BE2C (cell line): ENCODE data around the gene PODXL2.
A peak's percentile ranks its signal among the peaks of the same experiment; 100 is the strongest.

Source experiments
- DNase-seq: peaks from one replicate; pipeline ENCODE4 v3.0.0-alpha.2; 2020
- H3K27me3 ChIP-seq: fragments of 250-450 bp; sonication (Bioruptor Pico); 2 replicates; pipeline ENCODE4 v1.5.1; 2020; ENCODE audit warnings: mild to moderate bottlenecking
- H3K36me3 ChIP-seq: fragments of 250-450 bp; sonication (Bioruptor Pico); 2 replicates; pipeline ENCODE4 v1.5.1; 2020; ENCODE audit warnings: mild to moderate bottlenecking
- H3K4me1 ChIP-seq: fragments of 250-450 bp; sonication (Bioruptor Pico); 2 replicates; pipeline ENCODE4 v1.5.1; 2020
- H3K4me3 ChIP-seq: 2 replicates; pipeline ENCODE4 v1.5.1; 2011; ENCODE audit warnings: low read depth, low read length
- H3K9me3 ChIP-seq: fragments of 250-450 bp; sonication (Bioruptor Pico); 2 replicates; pipeline ENCODE4 v1.5.1; 2020
- TF ChIP-seq, protein P1 (sequence below): IDR thresholded peaks from 2 replicates; pipeline ENCODE4 v1.5.1; 2012; ENCODE audit warnings: mild to moderate bottlenecking, low read depth, low read length

PODXL2 gene

DNA sequence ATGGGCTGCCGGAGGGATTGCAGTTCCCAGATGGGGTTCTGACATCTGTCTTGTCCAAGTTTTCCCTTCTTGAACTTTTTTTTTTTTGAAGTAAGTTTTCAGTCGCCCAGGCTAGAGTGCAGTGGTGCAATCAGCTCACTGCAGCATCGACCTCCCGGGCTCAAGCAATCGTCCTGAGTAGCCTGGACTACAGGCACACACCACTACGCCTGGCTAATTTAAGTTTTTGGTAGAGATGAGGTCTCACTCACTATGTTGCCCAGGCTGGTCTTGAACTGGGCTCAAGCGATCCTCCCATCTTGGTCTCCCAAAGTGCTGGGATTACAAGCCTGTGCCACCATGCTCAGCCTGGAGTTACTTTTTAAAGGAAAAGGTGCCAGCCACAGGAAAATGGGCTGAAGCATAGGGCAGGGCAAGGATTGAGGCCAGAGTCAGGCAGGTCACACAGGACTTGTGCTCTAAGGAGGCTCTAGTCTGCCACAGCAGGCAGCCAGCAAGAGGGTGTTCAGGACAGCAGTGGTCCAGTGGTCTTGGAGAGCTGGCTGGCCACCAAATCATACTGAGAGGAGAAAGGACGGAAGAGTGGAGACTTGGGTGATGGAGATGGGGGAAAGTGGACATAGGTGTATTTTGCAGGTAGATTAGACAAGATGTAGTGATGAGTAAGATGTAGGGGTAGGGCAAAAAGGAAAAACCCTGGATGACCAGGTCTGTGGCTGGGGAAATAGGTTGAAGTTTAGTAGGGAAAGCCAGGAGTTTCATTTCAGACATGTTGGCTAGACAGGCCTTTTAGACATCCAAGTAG, 6.0 kb upstream of the PODXL2 start:
- no peaks in the 10 kb centered on the region for H3K9me3 ChIP-seq
- no peak for DNase-seq
- H3K4me3 ChIP-seq, result no peak overlapping the region
- peaks cover 50% of the 10 kb centered on the region for H3K36me3 ChIP-seq
- no peaks in the 10 kb centered on the region for H3K4me1 ChIP-seq
- no peaks in the 10 kb centered on the region for H3K27me3 ChIP-seq
- TF ChIP-seq, protein P1, sequence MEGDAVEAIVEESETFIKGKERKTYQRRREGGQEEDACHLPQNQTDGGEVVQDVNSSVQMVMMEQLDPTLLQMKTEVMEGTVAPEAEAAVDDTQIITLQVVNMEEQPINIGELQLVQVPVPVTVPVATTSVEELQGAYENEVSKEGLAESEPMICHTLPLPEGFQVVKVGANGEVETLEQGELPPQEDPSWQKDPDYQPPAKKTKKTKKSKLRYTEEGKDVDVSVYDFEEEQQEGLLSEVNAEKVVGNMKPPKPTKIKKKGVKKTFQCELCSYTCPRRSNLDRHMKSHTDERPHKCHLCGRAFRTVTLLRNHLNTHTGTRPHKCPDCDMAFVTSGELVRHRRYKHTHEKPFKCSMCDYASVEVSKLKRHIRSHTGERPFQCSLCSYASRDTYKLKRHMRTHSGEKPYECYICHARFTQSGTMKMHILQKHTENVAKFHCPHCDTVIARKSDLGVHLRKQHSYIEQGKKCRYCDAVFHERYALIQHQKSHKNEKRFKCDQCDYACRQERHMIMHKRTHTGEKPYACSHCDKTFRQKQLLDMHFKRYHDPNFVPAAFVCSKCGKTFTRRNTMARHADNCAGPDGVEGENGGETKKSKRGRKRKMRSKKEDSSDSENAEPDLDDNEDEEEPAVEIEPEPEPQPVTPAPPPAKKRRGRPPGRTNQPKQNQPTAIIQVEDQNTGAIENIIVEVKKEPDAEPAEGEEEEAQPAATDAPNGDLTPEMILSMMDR, result no peak

GRCh38 chr3:127624063-127624462, 4.9 kb upstream of the PODXL2 start:
- no peaks in the 10 kb centered on the region for H3K4me1 ChIP-seq
- peaks cover 8% of the 10 kb centered on the region for H3K9me3 ChIP-seq
- H3K4me3 ChIP-seq, result no peak overlapping the region
- peaks cover 39% of the 10 kb centered on the region for H3K36me3 ChIP-seq
- TF ChIP-seq, protein P1, result no peak
- DNase-seq, result no peak
- H3K27me3 ChIP-seq, result peaks cover 3% of the 10 kb centered on the region

GRCh38 chr3:127625821-127626220, 3.2 kb upstream of the PODXL2 start:
- no peak overlapping the region for H3K4me3 ChIP-seq
- no peak for DNase-seq
- H3K27me3 ChIP-seq, result peaks cover 9% of the 10 kb centered on the region
- peaks cover 3% of the 10 kb centered on the region; the same call in 1 of the 2 replicates for H3K4me1 ChIP-seq
- H3K36me3 ChIP-seq, result peaks cover 26% of the 10 kb centered on the region
- peaks cover 10% of the 10 kb centered on the region for H3K9me3 ChIP-seq
- TF ChIP-seq, protein P1, result no peak

- Histone ChIP-seq H3K4me3 (no peak overlapping the region), H3K27me3 (peaks cover 9% of the 10 kb centered on the region), H3K36me3 (0 out of 2 replicates have a peak, but pooled peaks cover 4% of the 10 kb centered on the region), H3K9me3 (peaks cover 10% of the 10 kb centered on the region), H3K4me1 (peaks cover 20% of the 10 kb centered on the region)
- TF ChIP-seq, protein P1, result no peak
- no peak for DNase-seq
Observed at GRCh38 chr3:127628426-127628787, 578 bp upstream of the PODXL2 start.

GRCh38 chr3:127629467-127630403, 750 bp downstream of the PODXL2 start:
- DNase-seq, result peak; percentile 30
- Histone ChIP-seq H3K9me3 (peaks cover 10% of the 10 kb centered on the region), H3K4me1 (peaks cover 20% of the 10 kb centered on the region), H3K4me3 (peak overlapping the region; percentile 69), H3K27me3 (peaks cover 9% of the 10 kb centered on the region), H3K36me3 (peaks cover 4% of the 10 kb centered on the region; the same call in 1 of the 2 replicates)
- TF ChIP-seq, protein P1, result no peak
